Activated CD4-positive, alpha-beta T cell treated with anti-CD3 and anti-CD28 coated beads, Interleukin-2, amount 50 U/mL, for 16 hours (primary cell): ENCODE measurements around the gene C1QA.

Experiments
- DNase-seq: peaks from one replicate; pipeline ENCODE4 v3.0.0-alpha.2; 2020

C1QA gene

DNA sequence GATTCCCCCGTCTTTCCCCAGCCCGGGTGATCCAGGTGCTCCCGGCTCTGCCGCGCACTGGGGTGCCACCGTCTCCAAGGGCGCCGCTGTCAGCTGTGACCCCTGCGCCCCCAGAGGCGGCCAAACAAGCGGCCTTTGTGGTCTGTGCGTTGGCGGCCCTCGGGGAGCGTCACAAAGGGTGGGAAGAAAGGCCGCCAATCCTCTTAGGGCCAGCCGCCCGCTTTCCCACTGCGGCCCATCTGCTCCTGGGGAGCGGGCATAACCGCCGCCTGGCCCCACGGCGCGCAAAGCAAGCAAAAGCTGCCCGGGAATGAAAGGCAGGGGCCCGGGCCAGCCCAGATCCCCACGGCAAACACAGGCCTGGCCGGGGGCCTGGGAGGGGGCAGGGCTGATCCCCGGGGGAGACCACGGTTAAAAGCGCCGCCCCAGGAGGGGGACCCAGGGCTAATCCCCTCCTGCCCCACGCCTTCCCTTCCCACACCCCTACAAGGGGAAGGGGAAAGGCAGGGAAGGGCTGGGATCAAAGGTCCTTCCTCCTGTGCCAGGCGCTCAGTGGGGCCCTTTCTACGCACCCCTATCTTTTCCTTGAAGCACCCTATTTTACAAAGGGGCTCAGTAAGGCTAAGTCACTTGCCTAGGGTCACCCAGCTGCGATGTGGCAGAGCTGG, 40.6 kb downstream of the C1QA start:
- DNase-seq = no peak

DNA sequence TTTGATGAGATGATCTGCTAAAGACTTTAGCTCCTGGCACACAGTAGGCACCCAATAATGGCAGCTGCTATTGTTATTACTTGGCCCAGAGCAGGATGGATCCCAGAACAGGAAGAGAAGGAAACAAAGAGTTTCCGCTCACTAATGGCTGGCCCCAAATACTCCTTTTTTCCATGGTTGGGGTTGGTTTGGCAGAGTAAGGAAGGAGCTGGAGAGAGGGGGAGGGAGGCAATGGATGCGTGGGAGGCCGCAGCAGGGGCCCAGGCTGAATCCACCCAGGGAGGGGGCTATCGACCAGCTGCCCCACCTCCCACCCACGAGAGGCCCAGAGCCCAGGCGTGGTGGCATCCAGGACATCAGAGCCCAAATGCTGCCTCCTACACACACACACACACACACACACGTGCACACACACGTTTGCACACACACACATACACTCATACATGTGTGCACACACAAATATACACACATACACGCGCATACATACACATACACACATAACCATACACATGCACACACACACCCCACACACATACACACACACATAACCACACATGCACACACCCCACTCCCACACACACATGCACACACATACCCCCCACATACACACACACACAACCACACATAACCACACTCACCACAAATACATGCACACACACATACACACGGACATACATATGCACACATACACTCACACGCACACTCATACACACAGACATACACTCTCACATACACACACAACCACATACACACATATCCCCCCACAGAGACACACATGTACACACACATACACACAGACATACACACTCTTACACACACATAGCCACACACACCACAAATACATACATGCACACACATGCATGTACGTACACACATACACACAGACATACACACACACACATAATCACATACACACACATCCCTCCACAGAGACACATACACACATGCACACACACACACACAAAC, 41.8 kb downstream of the C1QA start:
- no peak for DNase-seq

- DNase-seq = no peak
Measured at GRCh38 chr1:22680726-22681125, 44.3 kb downstream of the C1QA start.

- DNase-seq = no peak
Measured at GRCh38 chr1:22681556-22682276, 45.3 kb downstream of the C1QA start.

- no peak for DNase-seq
Measured at GRCh38 chr1:22683547-22683946, 47.1 kb downstream of the C1QA start.

GRCh38 chr1:22685591-22686059, 49.2 kb downstream of the C1QA start:
- no peak for DNase-seq

- DNase-seq = no peak
Measured at GRCh38 chr1:22687191-22687590, 50.8 kb downstream of the C1QA start.

- no peak for DNase-seq
Measured at GRCh38 chr1:22688466-22688865, 52.0 kb downstream of the C1QA start.
